Calu3 (cell line): ENCODE results near the gene NUMBL. TPM values are rescaled to one million over a fixed set of nuclear protein-coding genes. Genes with fewer than 3 reads are reported as not detected.

Experiments
- BruUV-seq: library from RNA; stranded (reverse); fragments of 400-500 nt; replicated peaks from 2 replicates; lab custom pipeline; 2021; lab: Mats Ljungman, UMichigan
- CTCF ChIA-PET: fragments of 300-600 bp; sonication (Branson Sonifier 250); formaldehyde crosslinking; loops from one replicate; lab custom pipeline; 2022; ENCODE audit warnings: antibody characterized with exemption; lab: Charles Lee
- DNase-seq: peaks from one replicate; pipeline ENCODE4 v3.0.0; 2022
- H3K27ac Mint-ChIP-seq: one replicate; pipeline ENCODE4 v1.8.0; 2022; ENCODE audit warnings: mixed read lengths; ENCODE audit not compliant: unreplicated experiment
- H3K27me3 Mint-ChIP-seq: one replicate; pipeline ENCODE4 v1.8.0; 2022; ENCODE audit warnings: mixed read lengths; ENCODE audit not compliant: unreplicated experiment
- H3K36me3 Mint-ChIP-seq: one replicate; pipeline ENCODE4 v1.8.0; 2022; ENCODE audit warnings: mild to moderate bottlenecking, moderate library complexity, mixed read lengths; ENCODE audit not compliant: insufficient read depth, unreplicated experiment
- H3K4me1 Mint-ChIP-seq: one replicate; pipeline ENCODE4 v1.8.0; 2022; ENCODE audit warnings: mild to moderate bottlenecking, low read depth, mixed read lengths; ENCODE audit not compliant: unreplicated experiment
- H3K4me3 Mint-ChIP-seq: one replicate; pipeline ENCODE4 v1.8.0; 2022; ENCODE audit warnings: mild to moderate bottlenecking, low read depth, moderate library complexity, mixed read lengths; ENCODE audit not compliant: unreplicated experiment
- H3K9me3 Mint-ChIP-seq: one replicate; pipeline ENCODE4 v1.8.0; 2022; ENCODE audit warnings: low read depth, mixed read lengths; ENCODE audit not compliant: unreplicated experiment
- CTCF ChIP-seq: fragments of 200-600 bp; IDR thresholded peaks from one replicate; pipeline ENCODE4 v1.8.0; 2022; ENCODE audit warnings: antibody characterized with exemption; ENCODE audit not compliant: unreplicated experiment
- intact Hi-C: fragments of 100-400 bp; cut with micrococcal nuclease; formaldehyde crosslinking; loops from one replicate; pipeline ENCODE4 v1.10.0; 2022; ENCODE audit not compliant: unreplicated experiment
- total RNA-seq: library from RNA; stranded (reverse); gene quantifications from 2 replicates; pipeline ENCODE4 v1.2.3, GENCODE V29; 2022

NUMBL gene
- total RNA-seq, 1 experiment from 2014 or later, result 21.4 TPM

- Mint-ChIP-seq H3K36me3 (peaks cover 88% of the 10 kb centered on the region), H3K9me3 (no peaks in the 10 kb centered on the region), H3K4me3 (peak overlapping the region; percentile 78), H3K27ac (peak overlapping the region; percentile 93), H3K4me1 (peaks cover 14% of the 10 kb centered on the region), H3K27me3 (no peaks in the 10 kb centered on the region)
- intact Hi-C loops, result loop anchor here (5.0 kb wide), 1 partner anchor 38 kb away; the partner anchor contains the start of genes ACTMAP and SNRPA
- no peak for TF ChIP-seq CTCF
- CTCF ChIA-PET, result interaction anchor here (0.7 kb wide), 1 partner anchor 46 kb away, joined by 6 read pairs; no protein-coding TSS in a partner anchor
- peak; percentile 98 for DNase-seq
- no TSS peak for BruUV-seq
Measured at GRCh38 chr19:40714441-40715299, 24.2 kb upstream of the NUMBL start.

- Mint-ChIP-seq H3K9me3 (no peaks in the 10 kb centered on the region), H3K27me3 (no peaks in the 10 kb centered on the region), H3K4me3 (peak overlapping the region; percentile 78), H3K36me3 (peaks cover 88% of the 10 kb centered on the region), H3K27ac (no peak overlapping the region), H3K4me1 (peaks cover 14% of the 10 kb centered on the region)
- DNase-seq, result no peak
- BruUV-seq, result no TSS peak
- no peak for TF ChIP-seq CTCF
- intact Hi-C loops, result no loop called here
- CTCF ChIA-PET, result no interaction called here
Measured at GRCh38 chr19:40713939-40714338, 23.5 kb upstream of the NUMBL start.

- intact Hi-C loops, result no loop called here
- no peak for DNase-seq
- no TSS peak for BruUV-seq
- H3K27ac Mint-ChIP-seq, result no peak overlapping the region
- H3K9me3 Mint-ChIP-seq, result no peaks in the 10 kb centered on the region
- H3K4me1 Mint-ChIP-seq, result no peaks in the 10 kb centered on the region
- H3K36me3 Mint-ChIP-seq, result peaks cover 78% of the 10 kb centered on the region
- H3K4me3 Mint-ChIP-seq, result no peak overlapping the region
- no peak for TF ChIP-seq CTCF
- H3K27me3 Mint-ChIP-seq, result no peaks in the 10 kb centered on the region
- CTCF ChIA-PET, result no interaction called here
Measured at GRCh38 chr19:40709817-40710216, 19.4 kb upstream of the NUMBL start.

GRCh38 chr19:40707615-40708014 lies 17.2 kb upstream of the NUMBL start:
- Mint-ChIP-seq H3K4me3 (no peak overlapping the region), H3K36me3 (peaks cover 74% of the 10 kb centered on the region), H3K9me3 (no peaks in the 10 kb centered on the region), H3K27ac (no peak overlapping the region), H3K4me1 (no peaks in the 10 kb centered on the region), H3K27me3 (no peaks in the 10 kb centered on the region)
- intact Hi-C loops, result no loop called here
- CTCF ChIA-PET, result no interaction called here
- no peak for DNase-seq
- no TSS peak for BruUV-seq
- no peak for TF ChIP-seq CTCF
